GM19467 (cell line): ENCODE data around the gene CBFB.
"Not testable (repeated sequence)": the region's sequence is repeated elsewhere in the genome, so short reads cannot be mapped to it uniquely, and the experiment has no call there.

Source experiments
- ATAC-seq: cut with Tn5 transposase; IDR thresholded peaks from one replicate; pipeline ENCODE4 v1.9.1; 2021; ENCODE audit warnings: mild to moderate bottlenecking, moderate library complexity; ENCODE audit not compliant: unreplicated experiment

The CBFB gene

GRCh38 chr16:67120025-67120424, 91.1 kb downstream of the CBFB start:
- no peak for ATAC-seq

- ATAC-seq = not testable (repeated sequence)
Measured at GRCh38 chr16:67122799-67123198, 93.8 kb downstream of the CBFB start.

GRCh38 chr16:67128417-67128816, 99.5 kb downstream of the CBFB start:
- ATAC-seq = no peak

GRCh38 chr16:67128887-67129286, 99.9 kb downstream of the CBFB start:
- ATAC-seq = no peak

GRCh38 chr16:67129422-67129821, 100.5 kb downstream of the CBFB start:
- ATAC-seq = no peak

- no peak for ATAC-seq
Measured at GRCh38 chr16:67137605-67138004, 108.7 kb downstream of the CBFB start.

GRCh38 chr16:67141391-67141790, 112.4 kb downstream of the CBFB start:
- ATAC-seq = no peak

- no peak for ATAC-seq
Measured at GRCh38 chr16:67142342-67142741, 113.4 kb downstream of the CBFB start.

GRCh38 chr16:67144943-67145342, 116.0 kb downstream of the CBFB start:
- ATAC-seq = no peak

- ATAC-seq = no peak
Measured at GRCh38 chr16:67145746-67146145, 116.8 kb downstream of the CBFB start.

- no peak for ATAC-seq
Measured at GRCh38 chr16:67146523-67147357, 117.8 kb downstream of the CBFB start.

- ATAC-seq = no peak
Measured at GRCh38 chr16:67147437-67148140, 118.6 kb downstream of the CBFB start.

- no peak for ATAC-seq
Measured at GRCh38 chr16:67148221-67148620, 119.3 kb downstream of the CBFB start.

GRCh38 chr16:67148656-67149275, 119.8 kb downstream of the CBFB start:
- no peak for ATAC-seq

- ATAC-seq = no peak
Measured at GRCh38 chr16:67149276-67150046, 120.5 kb downstream of the CBFB start.

GRCh38 chr16:67150047-67150832, 121.3 kb downstream of the CBFB start:
- no peak for ATAC-seq
